Stimulated activated CD8-positive, alpha-beta memory T cell treated with anti-CD3 and anti-CD28 coated beads, Interleukin-15, amount 100 ng/mL, for 48 hours (primary cell): ENCODE results near the gene NTRK3.

Source experiments
- DNase-seq, 2 donors: peaks; one replicate each; pipeline ENCODE4 v3.0.0-alpha.2; 2020; ENCODE audit warnings: low read depth in 2 of 2

NTRK3 gene

DNA sequence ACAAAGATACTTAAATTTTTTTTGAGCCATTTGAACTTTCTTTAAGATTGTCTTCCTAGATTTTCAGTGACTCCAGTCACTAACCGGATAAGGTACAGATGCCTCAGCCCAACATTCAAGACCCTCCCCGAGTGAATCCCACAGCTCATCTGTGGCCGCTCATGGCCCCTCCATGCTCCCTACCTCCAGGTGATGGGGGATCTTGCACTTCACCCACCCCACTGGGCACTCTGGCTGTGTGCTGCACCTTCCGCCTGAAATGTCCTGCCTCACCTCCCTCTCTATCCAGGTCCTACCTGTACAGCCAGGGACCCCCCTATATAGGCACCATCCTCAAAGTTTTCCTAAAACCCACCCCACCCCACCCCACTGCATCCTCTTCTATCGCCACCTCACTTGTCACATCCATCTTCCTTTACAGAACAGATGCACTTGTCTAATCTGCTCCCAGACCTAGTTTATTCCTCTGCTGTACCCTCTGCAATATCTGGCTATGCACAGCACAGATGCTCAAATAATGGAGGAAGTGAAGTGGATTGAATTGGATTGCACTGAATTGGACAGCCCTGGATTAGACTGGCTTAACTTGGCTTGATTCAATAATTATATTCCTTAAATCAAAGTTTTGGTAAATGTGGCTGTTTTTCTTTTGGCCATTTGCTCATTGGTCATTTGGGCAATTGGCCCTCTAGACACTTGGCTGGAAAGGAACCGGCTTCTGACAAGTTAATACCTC is 24.5 kb downstream of the NTRK3 start:
- DNase-seq: no peak

DNA sequence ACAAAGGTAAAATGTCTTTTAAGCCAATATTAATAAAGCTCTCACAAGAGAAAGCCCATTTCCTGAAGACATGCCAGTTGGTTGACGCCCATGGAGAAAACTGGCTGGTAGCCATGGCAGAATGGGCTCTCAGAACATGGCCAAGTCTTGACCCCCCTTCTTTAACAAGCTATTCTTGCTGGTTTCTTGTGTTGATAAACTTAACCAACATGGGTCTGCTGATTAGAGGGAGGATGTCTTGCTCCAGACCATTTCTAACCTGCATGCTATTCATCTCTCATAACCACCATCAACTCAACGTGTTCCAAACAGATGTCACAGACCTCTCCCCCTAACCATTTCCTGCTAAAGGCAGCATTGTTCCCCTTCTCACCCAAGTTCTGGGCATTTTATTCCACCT is 25.7 kb downstream of the NTRK3 start:
- no peak for DNase-seq

DNA sequence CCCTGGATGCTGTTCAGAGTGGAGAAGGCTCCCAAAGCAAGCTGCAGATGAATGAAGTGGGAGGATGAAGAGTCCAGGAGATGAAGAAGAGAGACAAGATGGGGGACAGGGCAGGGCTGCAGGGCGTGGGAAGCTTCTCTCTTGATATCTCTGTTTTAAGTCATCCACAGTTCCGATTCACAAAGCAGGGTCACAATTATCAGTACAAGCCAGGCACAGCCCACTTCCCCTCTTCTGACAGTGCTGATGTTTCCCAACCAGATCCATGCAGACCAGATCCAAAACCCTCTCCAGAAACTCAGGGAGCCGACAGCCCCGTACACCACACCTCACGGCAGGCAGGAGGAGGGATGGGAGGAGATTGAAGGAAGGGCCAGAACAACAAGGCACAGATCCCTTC is 31.1 kb downstream of the NTRK3 start:
- DNase-seq: no peak

DNA sequence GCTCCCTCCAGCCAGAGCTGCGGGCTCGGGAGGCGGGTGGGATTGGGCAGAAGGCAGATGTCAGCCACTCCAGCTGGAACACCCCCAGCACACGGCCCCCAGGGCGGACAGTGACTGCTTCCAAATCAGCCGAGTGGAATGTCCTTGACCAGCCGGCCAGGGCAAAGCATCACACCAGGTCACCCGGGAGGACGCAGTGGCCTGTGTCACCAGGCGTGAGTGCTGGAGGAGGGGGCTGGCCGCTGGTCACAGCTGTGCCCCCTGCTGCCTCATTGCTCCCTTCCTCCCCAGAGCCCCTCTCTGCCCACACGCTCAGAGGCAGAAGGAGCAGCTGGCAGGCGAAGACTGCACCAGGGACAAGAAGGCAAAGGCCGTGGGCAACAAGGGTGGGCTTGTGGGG is 33.5 kb downstream of the NTRK3 start:
- no peak for DNase-seq

DNA sequence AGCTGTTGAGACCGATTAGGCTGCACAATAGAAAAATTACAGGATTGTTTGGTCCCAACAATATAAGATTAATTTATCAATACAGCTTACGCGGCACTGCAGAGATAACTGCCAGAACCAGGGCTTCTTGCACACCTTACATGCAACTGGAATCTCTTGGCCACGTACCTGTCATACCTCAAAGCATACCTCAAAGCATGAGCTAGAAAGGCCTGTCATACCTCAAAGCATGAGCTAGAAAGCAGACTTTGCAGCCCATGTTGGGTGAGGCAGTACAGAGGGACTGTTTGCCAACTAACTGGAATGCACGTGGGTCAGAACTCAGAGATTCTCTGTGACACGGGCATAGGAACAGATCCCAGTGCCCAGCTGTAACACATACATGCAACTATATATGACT is 34.7 kb downstream of the NTRK3 start:
- no peak for DNase-seq

DNA sequence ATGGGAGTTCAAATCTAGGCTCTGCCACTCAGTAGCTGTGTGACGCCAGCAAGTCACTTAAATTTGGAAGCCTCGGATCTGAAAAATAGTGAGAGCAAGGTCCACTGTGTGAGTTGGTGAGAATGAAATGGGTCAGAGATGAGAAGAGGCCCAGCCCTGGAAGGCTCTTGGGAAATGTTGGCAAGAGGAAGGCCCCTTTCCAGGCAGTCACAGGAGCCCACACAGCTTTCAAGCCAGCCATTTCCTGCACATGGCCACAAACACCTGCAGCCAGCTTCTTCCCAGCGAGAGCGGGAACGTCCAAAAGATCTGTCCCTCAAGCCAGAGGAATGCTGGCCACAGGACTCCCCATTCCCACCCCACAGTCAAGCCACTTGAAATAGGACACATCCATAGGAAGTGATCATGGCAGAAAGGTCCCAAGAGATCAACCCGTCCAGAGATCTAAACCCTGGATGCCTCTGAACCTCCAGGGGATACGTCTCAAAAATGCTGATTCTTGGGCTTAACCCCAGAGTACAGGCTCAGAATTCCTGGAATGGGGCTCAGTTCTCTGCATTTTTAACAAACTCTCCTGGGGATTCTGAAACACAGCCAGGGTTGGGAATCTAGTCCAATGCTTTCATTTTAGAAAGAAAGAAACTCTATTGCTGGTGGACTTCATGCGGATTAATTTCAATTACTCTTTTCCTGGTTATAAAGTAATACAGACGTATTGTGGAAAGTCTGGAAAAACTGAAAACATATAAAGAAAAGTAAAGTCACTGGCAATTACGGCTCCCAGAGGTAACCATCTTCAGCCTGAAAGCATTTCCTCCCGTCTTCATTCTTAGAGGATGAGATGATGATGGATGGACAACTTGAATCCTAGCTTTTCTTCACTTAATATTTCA is 35.9 kb downstream of the NTRK3 start:
- no peak for DNase-seq

DNA sequence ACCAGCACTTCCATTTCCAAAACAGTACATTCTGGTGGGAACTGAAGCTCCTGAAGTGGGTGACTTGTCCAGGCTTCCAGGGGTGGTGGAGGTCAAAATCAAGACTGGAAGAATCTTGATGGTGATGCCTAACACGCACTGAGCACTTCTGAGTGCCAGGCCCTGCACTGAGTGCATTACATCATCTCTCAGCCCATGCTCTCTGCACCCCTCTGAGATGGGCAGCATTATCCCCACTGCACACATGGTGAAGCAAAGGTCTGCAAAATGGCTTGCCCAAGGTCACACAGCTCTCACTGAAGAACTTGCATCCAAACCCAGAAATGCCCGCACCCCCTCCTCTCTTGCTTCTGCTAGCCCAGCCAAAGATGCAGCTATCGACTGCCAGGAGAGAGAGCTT is 36.9 kb downstream of the NTRK3 start:
- DNase-seq: no peak

DNA sequence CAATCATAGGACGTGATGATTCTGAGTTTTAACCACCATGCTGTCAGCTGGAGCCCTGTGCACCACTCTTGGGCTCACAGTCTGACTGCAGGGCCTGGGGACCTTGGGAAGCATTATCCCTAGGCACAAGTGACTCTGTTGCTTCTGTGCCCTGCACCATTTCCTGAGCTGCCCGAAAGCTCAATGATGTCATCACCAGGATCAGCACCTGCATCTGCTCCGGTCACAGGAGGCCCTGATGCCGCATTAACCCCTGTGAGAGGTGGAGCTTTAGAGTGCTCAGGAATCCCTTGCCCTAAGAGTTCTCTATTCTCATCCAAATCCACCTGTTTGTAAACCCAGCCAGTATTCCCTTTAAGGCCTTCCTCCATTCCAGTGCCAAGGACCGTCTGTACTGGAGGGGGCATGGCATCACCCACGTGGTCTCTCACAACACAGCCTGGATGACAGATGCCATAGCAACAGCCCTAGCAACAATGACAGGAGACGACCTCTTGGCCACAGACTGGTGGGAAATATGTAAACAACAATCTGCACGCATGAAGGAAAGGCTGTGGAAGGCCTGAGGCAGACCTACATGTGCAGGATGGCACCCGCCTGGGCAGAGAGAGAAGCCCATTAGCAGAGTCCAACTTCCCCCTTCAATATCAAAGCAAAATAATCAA is 37.9 kb downstream of the NTRK3 start:
- DNase-seq: no peak

DNA sequence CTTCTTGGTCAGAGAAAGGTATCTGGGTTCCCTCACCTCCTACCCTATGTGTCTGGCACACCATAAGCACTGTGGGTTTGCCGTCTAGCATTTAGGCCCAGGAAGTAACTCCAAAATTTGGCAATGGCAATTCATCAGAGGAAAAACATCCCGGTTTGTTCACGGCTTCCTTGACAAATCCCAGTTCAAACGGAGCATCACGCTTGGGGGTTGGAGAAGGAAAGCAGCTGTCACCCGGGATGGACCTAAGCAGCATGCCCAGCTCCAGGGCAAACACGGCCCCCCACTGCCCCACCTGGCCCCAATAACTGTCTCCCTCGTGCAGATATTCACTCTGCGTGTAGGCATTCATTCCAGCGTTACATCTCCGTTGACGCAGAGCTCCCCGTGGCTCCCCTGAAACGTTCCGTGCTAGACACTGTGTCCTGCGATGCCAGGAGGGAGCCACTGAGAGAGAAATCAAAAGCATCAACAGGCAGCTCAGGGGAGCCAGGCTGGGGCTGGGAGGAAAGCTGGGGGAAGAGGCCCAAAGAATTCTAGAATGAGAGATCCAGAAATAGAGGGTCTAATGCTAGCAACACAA is 41.4 kb downstream of the NTRK3 start:
- DNase-seq: no peak

DNA sequence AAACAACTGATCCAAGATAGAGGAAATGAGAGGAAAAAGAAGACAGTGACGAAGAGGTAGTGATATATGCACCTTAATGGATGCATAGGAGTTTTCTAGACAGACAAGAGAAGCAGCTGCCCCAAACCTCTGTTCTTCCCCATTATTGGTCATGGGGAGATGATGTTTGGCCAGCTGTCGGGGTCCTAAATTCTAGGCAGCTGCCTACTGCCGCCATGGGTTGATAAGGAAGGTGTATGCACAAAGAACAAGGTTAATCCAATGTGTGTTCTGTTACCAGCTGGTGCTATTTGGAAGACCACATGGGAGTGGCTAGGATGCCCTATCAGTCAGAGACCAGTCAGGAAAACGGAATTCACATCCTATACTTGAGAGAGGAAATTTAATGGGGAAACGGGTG is 47.4 kb downstream of the NTRK3 start:
- no peak for DNase-seq

DNA sequence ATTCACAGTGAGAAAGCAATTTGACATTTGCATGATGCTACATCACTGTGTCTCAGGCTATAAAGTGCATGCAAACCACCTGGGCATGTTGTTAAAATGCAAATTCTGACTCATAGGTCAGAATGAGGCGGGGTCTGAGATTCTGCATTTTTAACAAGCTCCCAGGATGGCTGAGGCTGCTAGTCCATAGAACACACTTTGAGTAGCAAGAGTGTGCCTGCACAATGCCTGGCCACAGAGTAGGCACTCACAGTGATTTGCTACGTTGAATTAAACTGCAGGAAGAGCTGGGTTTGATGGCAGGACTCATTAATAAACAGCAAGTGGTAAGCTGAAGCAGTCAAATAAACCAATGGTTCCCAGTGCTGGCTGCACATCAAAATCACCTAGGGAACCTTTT is 48.1 kb downstream of the NTRK3 start:
- no peak for DNase-seq

DNA sequence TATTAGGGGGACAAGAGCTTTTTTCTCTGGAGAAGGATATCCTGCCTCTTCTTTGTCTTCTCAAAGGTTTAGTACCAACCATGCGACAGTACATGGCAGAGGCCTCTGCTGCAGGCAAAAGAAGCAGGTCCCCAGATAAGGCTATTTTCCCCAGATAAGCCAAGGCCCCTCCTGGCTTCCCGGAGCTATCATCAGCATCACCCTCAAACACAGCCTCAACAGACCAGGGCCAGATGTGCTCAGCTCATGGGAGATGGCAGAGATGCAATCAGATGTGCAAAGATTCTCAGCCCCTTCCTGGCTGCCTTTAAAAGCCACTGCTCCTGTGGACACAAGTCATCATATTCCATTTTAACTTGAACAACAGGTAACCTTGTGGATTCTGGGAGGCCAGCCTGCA is 49.0 kb downstream of the NTRK3 start:
- no peak for DNase-seq

DNA sequence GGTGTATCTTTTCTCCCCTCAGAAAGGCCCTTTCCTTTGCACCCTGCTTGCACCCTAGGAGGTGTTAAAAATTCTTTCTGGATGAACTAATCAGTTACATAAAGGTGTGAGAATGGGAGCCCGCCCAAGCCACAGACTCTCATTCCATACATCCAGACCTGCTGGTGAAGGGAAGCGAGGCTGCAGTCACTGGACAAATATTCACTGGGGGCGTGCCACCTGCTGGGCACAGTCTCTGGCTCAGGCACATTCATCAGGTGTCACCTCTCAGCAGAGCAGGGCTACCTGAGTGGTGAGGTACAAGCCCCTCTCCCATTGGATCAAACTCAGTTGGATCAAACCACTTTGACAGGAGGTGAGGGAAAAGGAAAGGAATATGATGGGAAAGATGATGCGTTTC is 52.0 kb downstream of the NTRK3 start:
- DNase-seq: no peak

DNA sequence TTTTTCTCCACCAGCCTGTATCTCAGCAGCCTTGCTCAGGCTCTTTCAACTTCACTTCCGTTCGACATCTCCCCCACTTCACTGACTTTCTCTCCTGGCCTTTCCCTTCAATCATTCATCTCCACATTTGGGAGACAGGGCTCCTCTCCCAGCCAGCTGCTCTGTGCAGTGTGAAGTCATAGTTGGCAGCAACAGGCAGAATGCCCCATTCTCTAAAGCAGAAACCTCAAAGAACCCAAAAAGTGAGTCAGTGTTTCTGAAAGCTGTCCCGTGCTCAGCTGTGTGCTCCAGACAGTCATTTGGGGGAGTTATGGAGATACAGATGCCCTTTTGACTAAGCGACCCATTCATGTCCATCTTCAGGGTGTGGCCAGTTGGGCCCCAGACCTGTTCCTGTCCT is 54.3 kb downstream of the NTRK3 start:
- no peak for DNase-seq

DNA sequence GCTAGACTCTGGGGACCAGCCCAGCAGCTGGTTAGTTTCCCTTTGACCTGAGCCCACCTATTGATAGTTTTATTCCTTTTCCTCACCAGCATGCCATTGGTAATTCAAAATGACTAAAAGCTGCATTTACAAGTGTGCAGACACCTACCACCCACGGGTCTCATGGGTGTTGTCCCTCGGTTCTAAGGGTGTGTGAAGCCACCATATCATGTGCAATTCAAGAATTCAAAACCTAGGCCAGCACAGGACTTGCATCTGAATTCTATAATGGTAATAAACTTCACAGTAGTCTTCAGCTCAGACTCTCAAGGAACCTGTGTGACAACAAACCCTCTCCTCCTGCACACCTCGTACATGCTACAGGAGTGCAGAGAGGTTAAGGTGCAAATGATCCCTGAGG is 55.3 kb downstream of the NTRK3 start:
- DNase-seq: no peak

DNA sequence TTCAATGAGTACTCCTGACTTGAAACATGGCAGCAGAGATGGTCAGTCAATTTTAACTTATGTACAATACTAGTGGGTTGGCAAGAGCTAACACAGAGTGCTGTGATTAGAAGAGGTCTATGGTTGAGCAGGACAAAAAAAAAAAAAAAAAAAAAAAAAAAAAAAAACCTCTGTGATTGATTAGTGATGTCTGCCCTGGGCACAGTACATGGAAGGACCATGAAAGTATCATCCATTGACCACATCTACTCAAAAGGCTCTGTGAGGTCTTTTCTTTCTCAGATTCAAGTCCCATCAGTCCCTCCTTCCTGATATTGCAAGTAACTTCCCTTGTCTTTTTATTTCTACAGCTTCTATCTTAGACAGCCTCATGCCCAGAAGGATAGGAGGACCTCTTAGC is 59.6 kb downstream of the NTRK3 start:
- no peak for DNase-seq

DNA sequence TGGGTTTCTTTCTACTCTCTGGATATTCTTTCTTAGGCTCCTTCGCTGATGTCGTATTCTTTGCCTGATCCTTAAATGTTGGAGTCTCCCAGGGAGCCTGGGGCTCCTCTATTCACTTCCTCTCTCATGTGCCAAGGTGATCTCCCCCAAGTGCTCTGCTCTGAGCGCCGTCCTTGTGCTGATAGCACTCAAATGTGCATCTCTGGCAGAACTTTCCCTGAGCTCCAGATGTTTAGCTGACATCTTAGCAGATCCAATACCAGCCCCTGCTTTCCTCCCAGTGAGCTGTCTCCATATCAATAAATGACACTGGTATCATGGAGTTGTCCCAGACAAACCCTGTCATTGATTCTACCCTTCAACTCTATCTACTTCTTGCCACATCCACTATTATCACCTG is 62.4 kb downstream of the NTRK3 start:
- DNase-seq: no peak

DNA sequence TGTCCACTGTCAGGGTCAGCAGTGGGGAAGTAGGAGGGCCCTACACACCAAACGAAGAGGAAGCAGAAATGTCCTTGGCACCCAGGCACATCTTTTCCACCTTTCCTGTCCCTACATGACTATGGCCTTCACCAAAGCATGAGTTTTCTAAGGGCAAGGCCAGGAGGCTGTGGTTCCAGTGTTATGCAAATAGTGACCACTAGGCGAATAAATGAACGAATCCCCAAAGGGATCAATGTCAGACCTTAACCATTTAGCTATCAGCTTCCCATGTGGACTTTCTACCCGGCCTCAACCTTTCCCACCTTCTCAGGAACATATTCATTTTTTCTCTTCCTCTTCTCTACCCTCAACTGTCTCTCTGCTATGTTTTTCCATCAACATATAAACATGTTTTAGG is 63.1 kb downstream of the NTRK3 start:
- DNase-seq: no peak

DNA sequence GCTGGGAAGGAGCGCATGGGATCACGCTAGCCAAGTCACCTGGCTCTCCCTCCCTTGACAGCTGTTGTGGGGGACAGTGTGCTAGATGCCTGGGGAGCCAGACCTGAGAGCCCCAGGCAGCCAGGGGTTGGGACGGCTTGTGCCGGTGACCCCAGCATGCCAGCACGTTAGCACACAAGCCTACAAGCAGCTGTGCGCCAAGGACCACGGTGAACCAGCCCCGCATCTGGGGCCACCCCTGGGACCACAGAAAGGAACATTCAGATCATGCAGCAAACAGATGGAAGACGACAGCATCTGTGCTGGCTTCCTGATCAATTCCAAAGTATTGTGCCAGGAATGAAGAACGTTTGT is 64.8 kb downstream of the NTRK3 start:
- DNase-seq: no peak

DNA sequence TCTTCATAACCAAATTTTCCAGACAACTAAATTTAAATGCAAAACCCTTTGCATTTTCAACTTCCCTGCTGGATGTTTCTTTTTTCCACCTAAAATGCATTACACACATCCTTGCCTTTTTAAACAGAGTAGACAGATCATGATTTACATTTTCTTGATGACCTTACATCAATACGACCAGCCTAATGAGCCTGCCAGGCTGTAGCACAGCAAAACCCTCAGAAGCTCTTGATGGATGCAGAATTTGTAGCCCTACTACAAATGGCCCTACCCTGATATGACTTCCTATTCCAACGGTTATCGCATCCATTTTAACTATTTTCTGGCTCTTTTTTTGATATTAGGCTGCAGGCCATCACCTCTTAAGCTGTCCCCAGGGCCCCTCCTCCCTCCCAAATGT is 66.3 kb downstream of the NTRK3 start:
- DNase-seq: no peak

DNA sequence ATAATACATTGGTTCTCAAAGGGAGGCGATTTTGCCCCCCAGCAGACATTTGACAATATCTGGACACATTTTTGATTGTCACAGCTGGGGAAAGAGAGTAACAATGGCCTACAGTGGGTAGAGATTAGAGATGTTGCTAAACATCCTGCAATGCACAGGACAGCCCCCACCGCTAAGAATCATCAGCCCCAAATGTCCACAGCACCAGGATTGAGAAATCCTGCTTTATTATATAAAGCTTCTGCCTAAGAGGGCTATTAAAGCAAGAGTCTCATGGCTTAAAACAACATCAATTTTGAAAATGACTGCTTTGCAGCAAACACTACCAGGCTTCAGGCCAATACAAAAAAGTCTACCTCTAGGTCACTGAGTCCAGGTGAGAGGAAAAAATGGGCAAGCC is 68.2 kb downstream of the NTRK3 start:
- no peak for DNase-seq

DNA sequence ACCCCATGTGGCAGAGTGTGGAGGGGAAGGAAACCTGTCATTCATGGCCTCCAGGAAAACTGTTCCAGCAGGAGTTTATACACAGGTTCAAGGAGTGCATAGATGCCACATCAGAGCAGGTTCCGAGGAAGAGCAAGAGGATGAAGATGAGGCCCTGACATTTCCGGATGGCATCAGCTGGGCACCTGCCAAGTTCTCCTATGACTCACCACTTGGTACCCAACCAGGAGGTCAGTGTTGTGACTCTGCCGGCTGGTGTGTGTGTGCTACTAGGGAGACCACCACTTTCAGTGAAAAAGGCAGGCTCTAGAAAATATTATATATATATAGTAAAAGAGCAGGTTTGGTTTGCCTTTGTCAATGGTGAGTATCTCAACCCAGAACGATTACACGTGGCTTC is 69.3 kb downstream of the NTRK3 start:
- no peak for DNase-seq

DNA sequence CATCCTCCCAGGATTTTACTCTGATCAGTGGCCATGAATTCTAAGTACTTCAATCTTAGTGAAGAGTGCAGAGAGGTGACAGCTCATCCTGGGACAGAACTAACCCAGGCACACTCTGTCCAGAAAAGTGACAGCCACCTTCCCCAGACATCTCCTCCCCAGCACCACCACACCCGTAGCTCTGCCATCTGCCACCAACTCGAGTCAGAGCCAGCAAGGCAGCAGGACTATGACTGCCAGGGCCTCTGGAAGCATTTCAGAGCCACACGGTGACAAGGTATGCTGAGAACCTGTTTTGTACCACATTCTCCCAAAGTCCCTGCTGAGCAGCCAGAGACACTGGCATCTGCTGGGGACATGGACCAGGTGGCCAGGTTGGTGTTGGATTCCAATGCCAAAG is 71.0 kb downstream of the NTRK3 start:
- no peak for DNase-seq
